HG03280 (cell line): ENCODE measurements around the gene NEK8.
A peak's percentile ranks its signal among the peaks of the same experiment; 100 is the strongest.
"Not testable (repeated sequence)": the region's sequence is repeated elsewhere in the genome, so short reads cannot be mapped to it uniquely, and the experiment has no call there.

Source experiments
- ATAC-seq: cut with Tn5 transposase; IDR thresholded peaks from one replicate; pipeline ENCODE4 v1.9.1; 2021; ENCODE audit warnings: mild to moderate bottlenecking, moderate library complexity; ENCODE audit not compliant: unreplicated experiment

The NEK8 gene

GRCh38 chr17:28759256-28759865, 30.8 kb downstream of the NEK8 start:
- ATAC-seq: no peak

GRCh38 chr17:28760601-28761562, 32.3 kb downstream of the NEK8 start:
- ATAC-seq: no peak

GRCh38 chr17:28763137-28763799, 34.7 kb downstream of the NEK8 start:
- ATAC-seq: peak; percentile 46

GRCh38 chr17:28763804-28764266, 35.2 kb downstream of the NEK8 start:
- peak; percentile 36 for ATAC-seq

- ATAC-seq: no peak
Observed at GRCh38 chr17:28765038-28765437, 36.5 kb downstream of the NEK8 start.

- no peak for ATAC-seq
Observed at GRCh38 chr17:28773736-28774135, 45.1 kb downstream of the NEK8 start.

GRCh38 chr17:28774206-28774605, 45.6 kb downstream of the NEK8 start:
- no peak for ATAC-seq

- no peak for ATAC-seq
Observed at GRCh38 chr17:28777178-28777577, 48.6 kb downstream of the NEK8 start.

- not testable (repeated sequence) for ATAC-seq
Observed at GRCh38 chr17:28779601-28780000, 51.0 kb downstream of the NEK8 start.

GRCh38 chr17:28783161-28783560, 54.6 kb downstream of the NEK8 start:
- ATAC-seq: no peak

- no peak for ATAC-seq
Observed at GRCh38 chr17:28788100-28788499, 59.5 kb downstream of the NEK8 start.
